ENCODE measurements around the gene UBR2.
"Not testable (repeated sequence)": the region's sequence is repeated elsewhere in the genome, so short reads cannot be mapped to it uniquely, and the experiment has no call there.

The UBR2 gene

DNA sequence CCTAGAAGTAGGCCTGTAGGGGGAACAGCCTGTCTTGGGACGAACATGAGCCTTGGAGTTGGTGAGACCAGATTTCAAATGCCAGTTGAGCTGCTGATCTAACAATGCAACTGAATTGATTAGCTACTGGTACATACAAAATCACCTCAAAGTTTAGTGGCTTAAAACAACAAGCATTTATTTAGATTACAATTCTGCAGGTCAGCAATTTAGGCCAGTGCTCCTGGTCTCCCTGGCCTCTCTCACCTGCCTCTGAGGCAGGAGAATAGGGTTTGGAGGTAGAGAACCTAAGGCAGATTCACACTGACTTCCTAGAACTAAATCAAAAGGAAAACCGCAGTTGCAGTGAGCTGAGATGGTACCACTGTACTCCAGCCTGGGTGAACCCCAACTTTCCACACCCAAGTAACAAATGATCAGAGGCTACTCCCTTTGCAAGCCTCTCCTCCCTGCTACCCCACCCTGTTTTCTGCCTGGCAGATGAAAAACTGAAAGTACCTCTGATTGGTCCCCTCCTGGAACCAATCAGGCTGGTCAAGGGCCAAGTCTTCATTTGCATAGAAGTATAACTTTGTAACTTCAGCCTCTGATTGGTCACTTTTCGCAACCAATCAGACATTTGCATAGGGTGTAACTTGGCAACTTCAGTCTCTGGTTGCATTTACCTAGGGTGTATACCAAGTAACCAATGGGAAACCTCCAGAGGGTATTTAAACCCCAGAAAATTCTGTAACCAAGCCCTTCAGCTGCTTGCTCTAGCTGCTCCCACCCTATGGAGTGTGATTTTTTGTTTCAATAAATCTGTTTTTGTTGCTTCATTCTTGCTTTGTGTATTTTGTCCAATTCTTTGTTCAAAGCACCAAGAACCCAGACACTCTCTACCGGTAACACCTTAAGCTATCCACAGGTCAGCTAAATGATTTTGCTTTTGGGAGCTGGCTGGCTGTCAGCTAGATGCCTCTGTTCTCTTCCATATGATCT is 8.1 kb upstream of the UBR2 start:
- Histone ChIP-seq H3K79me1 (ENCODE audit: low read depth, low read length) (no peaks in the 10 kb centered on the region), H3K9me3 (replicated peaks in 1 of 2; ENCODE audit: control insufficient read depth in 2 of 2, insufficient read depth in 1 of 2, low read depth in 1 of 2, low read length in 2 of 2) (no peaks in the 10 kb centered on the region), H3K4ac (ENCODE audit: low read length) (no peak overlapping the region), H2BK12ac (ENCODE audit: low read length) (no peak overlapping the region), H3K4me2 (ENCODE audit: insufficient read depth, low read length, poor library complexity, severe bottlenecking) (no peak overlapping the region), H4K8ac (ENCODE audit: low read depth, low read length) (no peak overlapping the region), H3K27me3 (ENCODE audit: control insufficient read depth in 3 of 3, insufficient read depth in 3 of 3, low read depth in 1 of 3, low read length in 3 of 3) (no peaks in the 10 kb centered on the region), H3K27ac (replicated peaks; ENCODE audit: low read length) (no peak overlapping the region), H2BK120ac (ENCODE audit: low read depth, low read length) (no peak overlapping the region), H3K9ac (ENCODE audit: low read depth, low read length, poor library complexity) (no peak overlapping the region), H3K36me3 (replicated peaks in 1 of 2; ENCODE audit: control insufficient read depth in 2 of 2, insufficient read depth in 2 of 2, low read length in 2 of 2) (no peaks in the 10 kb centered on the region), H3K4me1 (ENCODE audit: control insufficient read depth in 2 of 2, insufficient read depth in 1 of 2, low read depth in 1 of 2, low read length in 2 of 2) (no peaks in the 10 kb centered on the region), H3K14ac (ENCODE audit: low read length) (no peak overlapping the region), H3K23ac (ENCODE audit: low read depth, low read length, poor library complexity) (no peak overlapping the region), H3K4me3 (ENCODE audit: low read length in 2 of 2) (no peak overlapping the region), H3K18ac (ENCODE audit: low read length) (no peak overlapping the region), H2BK15ac (ENCODE audit: low read length) (no peak overlapping the region), H2BK5ac (ENCODE audit: low read length) (no peak overlapping the region), H2AK5ac (ENCODE audit: low read depth, low read length) (no peak overlapping the region), H4K91ac (ENCODE audit: low read depth, low read length, poor library complexity) (no peak overlapping the region), H2AFZ (ENCODE audit: low read length) (peak overlapping the region; percentile 51)
- WGBS, 2 donors (ENCODE audit: extremely low coverage in 2 of 2, insufficient read length in 2 of 2, insufficient replicate concordance in 1 of 2), result no CpG with 5 or more reads among the region's 4 CpGs
- DNase-seq (ENCODE audit: low spot score), result no peak

DNA sequence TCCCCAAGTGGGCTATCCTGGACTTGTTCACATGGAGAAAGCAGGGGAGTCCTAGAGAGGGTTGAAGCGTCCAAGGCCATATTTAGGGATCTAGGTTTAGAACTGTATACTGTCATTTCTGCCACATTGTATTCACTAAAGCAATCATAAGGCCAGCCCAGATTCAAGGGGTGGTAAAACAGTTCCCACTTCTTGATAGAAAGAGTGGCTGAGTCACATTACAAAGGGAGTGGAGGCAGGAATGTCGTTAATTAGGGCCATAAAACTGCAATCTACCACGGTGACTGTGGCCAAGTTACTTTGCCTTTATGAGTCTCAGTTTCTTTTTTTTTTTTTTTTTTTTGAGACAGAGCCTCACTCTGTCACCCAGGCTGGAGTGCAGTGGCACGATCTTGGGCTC is 7.4 kb upstream of the UBR2 start:
- no peak overlapping the region for H2AK5ac ChIP-seq (ENCODE audit: low read depth, low read length)
- no peak overlapping the region for H3K27ac ChIP-seq (replicated peaks; ENCODE audit: low read length)

DNA sequence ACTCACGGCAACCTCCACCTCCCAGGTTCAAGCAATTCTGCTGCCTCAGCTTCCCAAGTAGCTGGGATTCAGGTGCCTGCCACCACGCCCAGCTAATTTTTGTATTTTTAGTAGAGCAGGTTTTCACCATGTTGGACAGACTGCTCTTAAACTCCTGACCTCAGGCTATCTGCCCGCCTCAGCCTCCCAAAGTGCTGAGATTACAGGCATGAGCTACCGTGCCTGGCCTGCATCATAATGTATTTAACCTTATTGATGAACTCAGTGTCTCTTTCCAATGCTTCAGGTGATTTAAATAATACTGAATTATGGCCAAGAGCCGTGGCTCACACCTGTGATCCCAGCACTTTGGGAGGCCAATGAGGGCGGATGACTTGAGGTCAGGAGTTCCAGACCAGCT is 4.6 kb upstream of the UBR2 start:
- H3K27ac ChIP-seq (replicated peaks; ENCODE audit: low read length); H3K36me3 ChIP-seq (replicated peaks in 1 of 2; ENCODE audit: control insufficient read depth in 2 of 2, insufficient read depth in 2 of 2, low read length in 2 of 2); H3K18ac ChIP-seq (ENCODE audit: low read length); DNase-seq (ENCODE audit: low spot score); H3K9ac ChIP-seq (ENCODE audit: low read depth, low read length, poor library complexity); H2BK5ac ChIP-seq (ENCODE audit: low read length); H3K9me3 ChIP-seq (replicated peaks in 1 of 2; ENCODE audit: control insufficient read depth in 2 of 2, insufficient read depth in 1 of 2, low read depth in 1 of 2, low read length in 2 of 2); H4K8ac ChIP-seq (ENCODE audit: low read depth, low read length); H3K14ac ChIP-seq (ENCODE audit: low read length); H2AK5ac ChIP-seq (ENCODE audit: low read depth, low read length); H2AFZ ChIP-seq (ENCODE audit: low read length); H3K27me3 ChIP-seq (ENCODE audit: control insufficient read depth in 3 of 3, insufficient read depth in 3 of 3, low read depth in 1 of 3, low read length in 3 of 3); H3K4ac ChIP-seq (ENCODE audit: low read length); H4K91ac ChIP-seq (ENCODE audit: low read depth, low read length, poor library complexity); H2BK12ac ChIP-seq (ENCODE audit: low read length); H3K4me3 ChIP-seq (ENCODE audit: low read length in 2 of 2); H3K23ac ChIP-seq (ENCODE audit: low read depth, low read length, poor library complexity); H3K4me1 ChIP-seq (ENCODE audit: control insufficient read depth in 2 of 2, insufficient read depth in 1 of 2, low read depth in 1 of 2, low read length in 2 of 2); H2BK15ac ChIP-seq (ENCODE audit: low read length); H2BK120ac ChIP-seq (ENCODE audit: low read depth, low read length); H3K79me1 ChIP-seq (ENCODE audit: low read depth, low read length); H3K4me2 ChIP-seq (ENCODE audit: insufficient read depth, low read length, poor library complexity, severe bottlenecking): not testable (repeated sequence)
- no CpG with 5 or more reads among the region's 6 CpGs for WGBS, 2 donors (ENCODE audit: extremely low coverage in 2 of 2, insufficient read length in 2 of 2, insufficient replicate concordance in 1 of 2)

More for the DNA sequence above, 7.4 kb upstream of the UBR2 start:
- no peak for DNase-seq (ENCODE audit: low spot score)
- H4K91ac ChIP-seq (ENCODE audit: low read depth, low read length, poor library complexity), result no peak overlapping the region
- H3K23ac ChIP-seq (ENCODE audit: low read depth, low read length, poor library complexity), result no peak overlapping the region
- no peak overlapping the region for H2BK120ac ChIP-seq (ENCODE audit: low read depth, low read length)
- H2AFZ ChIP-seq (ENCODE audit: low read length), result peak overlapping the region; percentile 51
- no peaks in the 10 kb centered on the region for H3K9me3 ChIP-seq (replicated peaks in 1 of 2; ENCODE audit: control insufficient read depth in 2 of 2, insufficient read depth in 1 of 2, low read depth in 1 of 2, low read length in 2 of 2)
- H3K9ac ChIP-seq (ENCODE audit: low read depth, low read length, poor library complexity), result no peak overlapping the region
- no peak overlapping the region for H3K4me2 ChIP-seq (ENCODE audit: insufficient read depth, low read length, poor library complexity, severe bottlenecking)
- H4K8ac ChIP-seq (ENCODE audit: low read depth, low read length), result no peak overlapping the region
- no peak overlapping the region for H3K4me3 ChIP-seq (ENCODE audit: low read length in 2 of 2)
- H3K27me3 ChIP-seq (ENCODE audit: control insufficient read depth in 3 of 3, insufficient read depth in 3 of 3, low read depth in 1 of 3, low read length in 3 of 3), result no peaks in the 10 kb centered on the region
- H3K14ac ChIP-seq (ENCODE audit: low read length), result no peak overlapping the region
- WGBS, 2 donors (ENCODE audit: extremely low coverage in 2 of 2, insufficient read length in 2 of 2, insufficient replicate concordance in 1 of 2), result no CpG with 5 or more reads among the region's 4 CpGs
- no peaks in the 10 kb centered on the region for H3K36me3 ChIP-seq (replicated peaks in 1 of 2; ENCODE audit: control insufficient read depth in 2 of 2, insufficient read depth in 2 of 2, low read length in 2 of 2)
- H3K4me1 ChIP-seq (ENCODE audit: control insufficient read depth in 2 of 2, insufficient read depth in 1 of 2, low read depth in 1 of 2, low read length in 2 of 2), result no peaks in the 10 kb centered on the region
- no peak overlapping the region for H2BK15ac ChIP-seq (ENCODE audit: low read length)
- no peak overlapping the region for H2BK5ac ChIP-seq (ENCODE audit: low read length)
- no peaks in the 10 kb centered on the region for H3K79me1 ChIP-seq (ENCODE audit: low read depth, low read length)
- H3K18ac ChIP-seq (ENCODE audit: low read length), result no peak overlapping the region
- H3K4ac ChIP-seq (ENCODE audit: low read length), result no peak overlapping the region
- no peak overlapping the region for H2BK12ac ChIP-seq (ENCODE audit: low read length)

DNA sequence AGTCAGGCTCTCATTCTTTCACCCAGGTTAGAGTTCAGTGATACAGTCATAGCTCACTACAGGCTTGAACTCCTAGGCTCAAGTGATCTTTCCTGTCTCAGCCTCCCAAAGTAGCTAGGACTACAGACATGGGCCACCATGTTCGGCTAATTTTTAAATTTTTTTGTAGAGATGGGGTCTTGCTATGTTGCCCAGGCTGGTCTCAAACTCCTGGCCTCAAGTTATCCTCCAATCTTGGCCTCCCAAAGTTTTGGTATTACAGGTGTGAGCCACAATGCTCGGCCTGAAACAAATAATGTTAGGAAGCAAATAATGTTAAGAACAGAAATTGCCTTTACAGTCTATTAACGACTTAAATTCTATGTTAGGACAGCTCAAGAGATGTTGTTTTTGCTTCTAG is 1.8 kb upstream of the UBR2 start:
- H2BK120ac ChIP-seq (ENCODE audit: low read depth, low read length), result no peak overlapping the region

More for the DNA sequence above, 1.8 kb upstream of the UBR2 start:
- Histone ChIP-seq H3K23ac (ENCODE audit: low read depth, low read length, poor library complexity) (no peak overlapping the region), H3K14ac (ENCODE audit: low read length) (no peak overlapping the region), H3K9ac (ENCODE audit: low read depth, low read length, poor library complexity) (no peak overlapping the region), H4K91ac (ENCODE audit: low read depth, low read length, poor library complexity) (no peak overlapping the region), H3K27ac (replicated peaks; ENCODE audit: low read length) (no peak overlapping the region), H2BK15ac (ENCODE audit: low read length) (no peak overlapping the region), H3K4ac (ENCODE audit: low read length) (no peak overlapping the region), H2AK5ac (ENCODE audit: low read depth, low read length) (no peak overlapping the region), H2BK12ac (ENCODE audit: low read length) (no peak overlapping the region), H3K9me3 (replicated peaks in 1 of 2; ENCODE audit: control insufficient read depth in 2 of 2, insufficient read depth in 1 of 2, low read depth in 1 of 2, low read length in 2 of 2) (no peaks in the 10 kb centered on the region), H4K8ac (ENCODE audit: low read depth, low read length) (no peak overlapping the region), H3K4me3 (ENCODE audit: low read length in 2 of 2) (no peak overlapping the region), H3K4me1 (ENCODE audit: control insufficient read depth in 2 of 2, insufficient read depth in 1 of 2, low read depth in 1 of 2, low read length in 2 of 2) (peaks cover 0 to 4% of the 10 kb centered on the region in 2 donors), H3K4me2 (ENCODE audit: insufficient read depth, low read length, poor library complexity, severe bottlenecking) (no peak overlapping the region), H3K36me3 (replicated peaks in 1 of 2; ENCODE audit: control insufficient read depth in 2 of 2, insufficient read depth in 2 of 2, low read length in 2 of 2) (peaks cover 0 to 12% of the 10 kb centered on the region in 2 donors), H2BK5ac (ENCODE audit: low read length) (no peak overlapping the region), H3K18ac (ENCODE audit: low read length) (no peak overlapping the region), H2AFZ (ENCODE audit: low read length) (no peak overlapping the region), H3K27me3 (ENCODE audit: control insufficient read depth in 3 of 3, insufficient read depth in 3 of 3, low read depth in 1 of 3, low read length in 3 of 3) (no peaks in the 10 kb centered on the region), H3K79me1 (ENCODE audit: low read depth, low read length) (peaks cover 5% of the 10 kb centered on the region)
- DNase-seq (ENCODE audit: low spot score), result no peak
- WGBS, 2 donors (ENCODE audit: extremely low coverage in 2 of 2, insufficient read length in 2 of 2, insufficient replicate concordance in 1 of 2), result no CpG with 5 or more reads among the region's 3 CpGs

All from neuronal stem cell (in vitro differentiated cells).